Activated CD8-positive, alpha-beta memory T cell treated with anti-CD3 and anti-CD28 coated beads for 1 hour (primary cell): ENCODE measurements around the gene GLT8D1.
"Not testable (repeated sequence)": the region's sequence is repeated elsewhere in the genome, so short reads cannot be mapped to it uniquely, and the experiment has no call there.

ENCODE experiments used
- DNase-seq, 2 donors: peaks; one replicate each; pipeline ENCODE4 v3.0.0-alpha.2; 2020; ENCODE audit warnings: low read depth in 1 of 2; ENCODE audit errors: extremely low read depth in 1 of 2

Gene GLT8D1

GRCh38 chr3:52681596-52681995 lies 24.0 kb downstream of the GLT8D1 start:
- no peak for DNase-seq

GRCh38 chr3:52679811-52680210 lies 25.8 kb downstream of the GLT8D1 start:
- no peak for DNase-seq

DNA sequence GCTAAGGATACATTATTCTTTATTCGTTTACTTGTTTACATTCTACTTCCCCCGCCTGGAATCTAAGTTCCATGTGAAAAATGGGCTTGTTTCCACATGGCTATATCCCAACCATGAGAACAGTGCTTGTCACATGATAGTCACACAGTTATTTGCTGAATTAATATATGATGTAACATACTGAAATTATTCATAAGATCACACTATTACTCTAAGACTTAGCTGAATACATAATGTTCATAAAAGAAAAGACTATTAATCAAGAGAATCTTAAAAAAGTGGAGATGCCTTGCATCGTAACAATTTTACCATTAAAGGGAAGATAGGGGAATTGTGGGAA lies 26.4 kb downstream of the GLT8D1 start:
- DNase-seq, result no peak

DNA sequence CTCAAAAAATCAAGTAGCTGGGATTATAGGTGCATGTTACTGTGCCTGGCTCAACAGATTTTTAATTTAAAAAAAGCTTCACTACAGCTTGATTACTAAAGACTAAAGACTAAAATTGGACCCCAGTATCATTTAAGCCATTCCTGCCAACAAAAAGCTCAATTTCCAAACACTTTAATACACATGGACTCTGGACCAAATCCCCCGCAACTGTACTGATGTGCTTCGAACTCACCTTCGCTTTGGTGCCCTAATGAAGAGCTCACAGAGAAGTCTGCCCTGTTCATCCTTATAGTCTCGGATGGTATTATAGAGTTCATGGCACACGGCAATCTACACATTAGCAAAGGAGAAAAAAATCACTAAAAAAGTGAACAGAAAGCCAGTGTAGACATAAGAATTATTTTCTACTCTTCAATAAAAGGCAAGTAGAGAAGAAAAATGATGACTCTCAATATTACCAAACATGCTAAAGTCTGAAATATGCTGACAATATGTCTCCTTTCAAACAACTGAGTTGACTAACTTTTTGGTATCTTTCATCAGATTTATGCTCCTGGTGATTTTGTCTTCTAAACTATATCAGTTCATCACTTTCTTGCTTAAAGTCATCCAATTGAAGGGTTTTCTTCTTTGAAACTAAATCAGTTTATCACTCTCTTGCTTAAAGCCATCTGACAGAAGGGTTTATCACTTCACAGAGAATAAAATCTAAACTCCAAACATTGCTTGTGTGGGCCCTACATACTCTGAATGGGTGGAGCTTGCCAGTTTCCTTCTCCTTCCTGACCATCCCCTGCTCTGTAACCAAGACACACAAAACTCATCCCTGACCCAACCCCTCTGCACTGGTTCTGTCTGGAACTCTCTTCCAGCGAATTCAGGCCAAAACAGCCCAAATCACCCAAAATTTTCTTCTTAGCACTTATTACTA lies 27.1 kb downstream of the GLT8D1 start:
- DNase-seq, result no peak

DNA sequence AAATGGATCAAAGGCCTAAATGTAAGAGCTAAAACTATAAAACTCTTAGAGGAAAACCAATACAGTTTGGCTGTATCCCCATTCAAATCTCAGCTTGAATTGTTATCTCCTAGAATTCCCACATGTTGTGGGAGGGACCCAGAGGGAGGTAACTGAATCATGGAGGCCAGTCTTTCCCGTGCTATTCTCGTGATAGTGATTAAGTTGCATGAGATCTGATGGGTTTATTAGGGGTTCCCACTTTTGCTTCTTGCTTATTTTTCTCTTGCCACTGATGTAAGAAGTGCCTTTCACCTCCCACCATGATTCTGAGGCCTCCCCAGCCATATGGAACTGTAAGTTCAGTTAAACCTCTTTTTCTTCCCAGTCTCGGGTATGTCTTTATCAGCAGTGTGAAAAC lies 29.4 kb downstream of the GLT8D1 start:
- DNase-seq, result not testable (repeated sequence)

- DNase-seq, result no peak
These were observed 33.9 kb downstream of the GLT8D1 start for GRCh38 chr3:52671676-52672075.

- no peak for DNase-seq
These were observed 34.7 kb downstream of the GLT8D1 start for GRCh38 chr3:52670621-52671521.

DNA sequence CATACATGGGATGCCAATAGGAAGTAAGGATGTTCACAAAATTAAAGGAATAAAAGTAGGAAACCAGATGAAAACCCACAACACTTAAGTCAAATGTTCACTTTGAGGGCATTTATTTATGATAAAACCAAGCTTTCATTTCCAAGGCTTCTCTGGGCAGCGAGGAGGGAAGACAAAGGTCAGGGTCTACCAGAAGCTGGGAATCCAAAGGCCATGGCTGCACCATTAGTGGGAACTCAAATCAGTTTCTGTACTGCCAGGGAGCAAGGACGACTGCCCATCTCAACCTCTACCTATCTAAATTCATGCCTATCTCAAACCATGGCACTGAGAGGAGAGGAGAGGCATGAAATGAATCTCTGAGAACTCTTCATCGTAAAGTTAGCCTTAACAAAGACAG lies 42.5 kb downstream of the GLT8D1 start:
- DNase-seq, result no peak

DNA sequence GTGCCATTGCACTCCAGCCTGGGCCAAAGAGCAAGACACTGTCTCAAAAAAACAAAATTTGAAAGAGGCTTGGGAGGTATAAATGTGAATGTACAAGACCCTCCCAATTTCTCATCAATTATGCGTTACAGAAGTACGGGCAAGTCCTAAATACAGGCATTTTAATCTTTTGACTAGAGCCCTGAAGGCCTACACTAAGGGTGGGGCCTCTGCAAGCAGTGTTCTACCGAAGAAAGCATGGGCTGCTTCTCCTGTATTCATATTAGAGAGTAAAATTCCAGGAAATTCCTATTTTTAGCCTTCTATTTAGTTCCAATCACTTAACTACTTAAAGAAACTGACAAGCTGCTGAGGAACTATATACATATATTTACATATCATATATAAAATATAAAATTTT lies 45.5 kb downstream of the GLT8D1 start:
- no peak for DNase-seq

DNA sequence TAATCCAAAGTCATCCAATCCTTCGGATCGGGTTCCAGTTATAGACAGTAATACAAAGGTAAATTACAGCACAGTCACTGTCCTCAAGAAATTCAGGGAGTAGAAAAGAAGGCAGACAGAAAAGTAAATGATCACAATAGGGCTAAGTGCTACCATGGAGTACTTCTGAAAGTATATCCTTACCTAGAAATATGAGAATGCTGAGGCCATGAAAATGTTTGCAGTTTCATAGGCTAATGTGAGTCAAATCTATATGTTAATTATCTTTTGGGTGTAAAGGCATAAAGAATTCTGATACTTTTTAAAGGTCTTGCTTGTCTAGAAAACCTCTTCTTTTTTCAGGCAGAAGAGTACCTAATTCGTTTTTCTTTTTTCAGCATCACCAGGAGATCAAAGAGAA lies 49.7 kb downstream of the GLT8D1 start:
- DNase-seq, result no peak

DNA sequence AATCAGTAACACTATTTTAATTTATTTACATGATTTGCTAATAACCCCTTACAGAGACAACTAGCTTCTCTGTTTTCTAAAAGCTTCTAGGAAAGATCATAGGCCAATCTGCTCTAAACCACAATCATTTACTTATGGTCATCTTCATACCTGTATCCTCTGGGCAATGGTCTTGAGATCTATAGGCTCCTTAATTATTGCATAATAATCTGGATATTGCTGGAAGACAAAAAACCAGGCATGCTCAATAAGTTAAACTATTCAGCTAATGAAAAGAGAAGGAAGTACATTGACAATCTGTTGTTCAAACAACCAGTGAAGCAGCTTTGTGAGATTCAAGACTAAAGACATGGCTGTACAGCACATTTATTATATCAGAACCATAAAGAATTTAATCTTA lies 54.0 kb downstream of the GLT8D1 start:
- DNase-seq, result no peak

DNA sequence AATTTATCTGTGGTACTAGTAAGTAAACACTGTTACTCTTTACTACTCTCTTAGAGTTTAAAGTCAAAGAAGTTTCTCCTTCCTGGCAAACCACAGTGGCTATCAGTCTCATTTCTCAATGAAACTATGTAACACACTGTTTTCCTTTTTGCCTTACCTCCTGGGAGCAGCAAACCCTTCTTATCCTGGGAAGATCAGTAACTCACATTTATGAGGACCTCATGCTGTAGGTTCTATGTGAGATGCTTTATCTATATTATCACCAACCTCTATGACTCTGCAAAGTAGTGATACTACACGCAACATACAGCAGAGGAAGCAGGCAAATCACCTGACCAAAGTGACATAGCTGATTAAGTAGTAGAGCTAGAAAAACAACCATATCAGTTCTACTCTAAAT lies 55.2 kb downstream of the GLT8D1 start:
- no peak for DNase-seq

GRCh38 chr3:52649461-52650210 lies 56.0 kb downstream of the GLT8D1 start:
- DNase-seq, result no peak

DNA sequence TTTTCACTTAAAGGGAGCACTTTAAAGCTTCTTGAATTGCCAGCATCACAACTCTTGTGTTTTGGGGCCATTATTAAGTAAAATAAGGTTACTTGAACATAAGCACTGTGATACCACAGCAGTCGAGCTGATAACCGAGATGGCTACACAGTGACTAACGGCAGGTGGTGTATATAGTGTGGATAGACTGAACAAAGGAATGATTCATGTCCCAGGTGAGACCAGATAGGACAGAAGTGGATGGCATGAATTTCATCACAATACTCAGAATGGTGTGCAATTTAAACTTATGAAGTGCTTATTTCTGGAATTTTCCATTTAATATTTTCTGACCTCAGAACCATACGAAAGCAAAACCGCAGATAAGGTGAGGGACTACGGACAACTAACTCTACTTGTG lies 60.0 kb downstream of the GLT8D1 start:
- no peak for DNase-seq
